Stomach (tissue), 9 donors: ENCODE data around the gene ZMIZ1. TPM values are rescaled to one million over a fixed set of nuclear protein-coding genes. Genes with fewer than 3 reads are reported as not detected.
A peak's percentile ranks its signal among the peaks of the same experiment; 100 is the strongest.

Experiments used
- DNase-seq, 2 donors: peaks; one replicate each; pipeline versions ENCODE4 v3.0.0 to v3.0.0-alpha.2; 2013 to 2019
- H3K27ac ChIP-seq, 5 donors: fragments of 200-600 bp in 4 of 5; sonication (generic) in 4 of 5; one replicate each; pipeline ENCODE4 v1.5.1; 2013 to 2019; ENCODE audit warnings: mild to moderate bottlenecking in 1 of 5, moderate library complexity in 1 of 5
- H3K27me3 ChIP-seq, 3 donors: fragments of 200-600 bp; sonication (generic); one replicate each; pipeline ENCODE4 v1.5.1; 2017 to 2019; ENCODE audit warnings: mixed run types in 1 of 3
- H3K36me3 ChIP-seq, 4 donors: fragments of 200-600 bp; sonication (generic); 1 replicate in 3 of 4; 2 replicates in 1 of 4; pipeline ENCODE4 v1.5.1; 2016 to 2019
- H3K4me1 ChIP-seq, 4 donors: fragments of 200-600 bp; sonication (generic); one replicate each; pipeline ENCODE4 v1.5.1; 2016 to 2019
- H3K4me3 ChIP-seq, 4 donors: fragments of 200-600 bp; sonication (generic) in 3 of 4; one replicate each; pipeline ENCODE4 v1.5.1; 2016 to 2019; ENCODE audit warnings: mild to moderate bottlenecking in 1 of 4
- H3K9me3 ChIP-seq, 4 donors: fragments of 200-600 bp; sonication (generic); one replicate each; pipeline ENCODE4 v1.5.1; 2016 to 2019
- EP300 ChIP-seq: sonication (generic); formaldehyde crosslinking; IDR thresholded peaks from one replicate; pipeline ENCODE4 v1.6.1; 2017; ENCODE audit warnings: antibody characterized with exemption
- POLR2A ChIP-seq, 4 donors: fragments of 450-650 bp; IDR thresholded peaks; one replicate each; pipeline ENCODE4 v1.6.1; 2016; ENCODE audit warnings: antibody characterized with exemption in 4 of 4, control low read depth in 2 of 4, mild to moderate bottlenecking in 1 of 4, moderate library complexity in 1 of 4
- POLR2AphosphoS5 ChIP-seq, 3 donors: sonication (generic); formaldehyde crosslinking; IDR thresholded peaks; one replicate each; pipeline ENCODE4 v1.6.1; 2016; ENCODE audit warnings: antibody characterized with exemption in 3 of 3
- WGBS, 5 donors: extraction: QIAGEN DNeasy Blood & Tissue Kit in 3 of 5; methylation state at CpG; one replicate each; pipeline versions ENCODE4 v1.1.5 to v1.1.7; 2013 to 2018; 5-methylcytosine and 5-hydroxymethylcytosine counted together
- intact Hi-C: fragments of 100-400 bp; cut with DNase I; formaldehyde crosslinking; loops from one replicate; pipeline ENCODE4 v1.15.1; 2023; ENCODE audit warnings: low total_unique reads
- polyA plus RNA-seq, 3 donors: library from polyadenylated mRNA; stranded (reverse); fragments of 200-250 nt; gene quantifications; one replicate each; pipeline ENCODE4 v1.2.3, GENCODE V29; 2013
- total RNA-seq, 5 donors: library from RNA; depleted of rRNA; stranded (reverse); fragments of >200 nt; gene quantifications; one replicate each; pipeline versions ENCODE4 v1.1.0 to v1.2.3, GENCODE V29; 2014 to 2016
- TF ChIP-seq, protein P1 (sequence below), 7 experiments: fragments of 450-650 bp in 4 of 7; fragments of 200-600 bp in 3 of 7; sonication (generic) in 3 of 7; IDR thresholded peaks; one replicate each; pipeline ENCODE4 v1.5.1; 2016 to 2019; ENCODE audit warnings: antibody characterized with exemption in 7 of 7, control low read depth in 2 of 7, mild to moderate bottlenecking in 1 of 7
- donor health status: healthy with polysubstance abuse.
- donor health status: Bipolar disorder and iron deficiency.
- donor health status: healthy.

Gene ZMIZ1
- total and polyA plus RNA-seq, 8 donors = 17.7 to 103 (median 26.3) TPM

DNA sequence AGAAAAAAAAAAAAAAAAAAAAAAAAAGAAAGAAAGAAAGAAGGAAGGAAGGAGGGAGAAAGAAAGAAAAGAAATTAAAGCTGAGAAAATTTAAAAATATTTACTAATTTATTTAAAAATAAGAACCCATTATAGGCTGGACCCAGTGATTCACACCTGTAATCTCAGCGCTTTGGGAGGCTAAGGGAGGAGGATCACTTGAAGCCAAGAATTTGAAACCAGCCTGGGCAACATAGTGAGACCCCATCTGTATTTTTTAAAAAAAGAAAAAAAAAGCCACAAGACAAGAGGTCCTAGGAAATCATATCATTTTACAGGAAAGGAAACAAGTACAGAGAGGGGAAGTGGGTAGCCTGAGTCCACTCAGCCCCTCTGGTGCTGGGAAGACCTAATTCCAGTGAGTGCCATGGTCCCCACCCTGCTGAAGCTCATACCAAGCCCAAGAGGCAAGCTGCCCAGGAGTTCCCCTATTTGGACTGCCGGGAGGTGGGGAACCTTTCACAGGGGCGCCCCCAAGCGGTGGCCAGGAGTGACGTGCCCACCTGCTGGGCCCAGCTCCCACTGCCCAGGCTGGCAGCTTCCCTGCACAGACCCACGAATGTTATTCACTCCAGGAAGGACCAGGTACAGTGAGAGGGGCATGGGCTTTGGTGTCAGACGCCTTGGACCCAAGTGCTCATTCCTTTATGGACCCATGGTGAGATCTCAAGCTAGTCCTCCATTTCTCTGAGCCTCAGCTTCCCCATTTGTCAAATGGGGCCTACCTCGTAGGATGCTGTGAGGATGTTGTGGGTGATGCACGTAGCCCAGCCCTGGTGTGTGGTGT is 133.6 kb downstream of the ZMIZ1 start:
- no peak for TF ChIP-seq EP300
- TF ChIP-seq, protein P1, sequence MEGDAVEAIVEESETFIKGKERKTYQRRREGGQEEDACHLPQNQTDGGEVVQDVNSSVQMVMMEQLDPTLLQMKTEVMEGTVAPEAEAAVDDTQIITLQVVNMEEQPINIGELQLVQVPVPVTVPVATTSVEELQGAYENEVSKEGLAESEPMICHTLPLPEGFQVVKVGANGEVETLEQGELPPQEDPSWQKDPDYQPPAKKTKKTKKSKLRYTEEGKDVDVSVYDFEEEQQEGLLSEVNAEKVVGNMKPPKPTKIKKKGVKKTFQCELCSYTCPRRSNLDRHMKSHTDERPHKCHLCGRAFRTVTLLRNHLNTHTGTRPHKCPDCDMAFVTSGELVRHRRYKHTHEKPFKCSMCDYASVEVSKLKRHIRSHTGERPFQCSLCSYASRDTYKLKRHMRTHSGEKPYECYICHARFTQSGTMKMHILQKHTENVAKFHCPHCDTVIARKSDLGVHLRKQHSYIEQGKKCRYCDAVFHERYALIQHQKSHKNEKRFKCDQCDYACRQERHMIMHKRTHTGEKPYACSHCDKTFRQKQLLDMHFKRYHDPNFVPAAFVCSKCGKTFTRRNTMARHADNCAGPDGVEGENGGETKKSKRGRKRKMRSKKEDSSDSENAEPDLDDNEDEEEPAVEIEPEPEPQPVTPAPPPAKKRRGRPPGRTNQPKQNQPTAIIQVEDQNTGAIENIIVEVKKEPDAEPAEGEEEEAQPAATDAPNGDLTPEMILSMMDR (IDR thresholded peaks at IDR 0.05) = peak in 2 of 7 experiments; percentile 19 to 23
- no peak for TF ChIP-seq POLR2AphosphoS5 (IDR thresholded peaks at IDR 0.05)
- TF ChIP-seq POLR2A (IDR thresholded peaks at IDR 0.05) = no peak
- no peak overlapping the region for H3K4me3 ChIP-seq
- H3K27me3 ChIP-seq = no peaks in the 10 kb centered on the region
- H3K27ac ChIP-seq = peak overlapping the region in 3 of 5 donors; percentile 7 to 34 (median 27)
- H3K9me3 ChIP-seq = no peaks in the 10 kb centered on the region
- H3K36me3 ChIP-seq = peaks cover 45 to 70% (median 68%) of the 10 kb centered on the region in 4 donors
- peaks cover 4 to 27% (median 14%) of the 10 kb centered on the region in 4 donors for H3K4me1 ChIP-seq
- intact Hi-C loops = no loop called here
- DNase-seq = peak; percentile 49 to 73
- 52 to 94% (median 58%) methylated on average over 3 to 9 of the region's 9 CpGs for WGBS, 5 donors

DNA sequence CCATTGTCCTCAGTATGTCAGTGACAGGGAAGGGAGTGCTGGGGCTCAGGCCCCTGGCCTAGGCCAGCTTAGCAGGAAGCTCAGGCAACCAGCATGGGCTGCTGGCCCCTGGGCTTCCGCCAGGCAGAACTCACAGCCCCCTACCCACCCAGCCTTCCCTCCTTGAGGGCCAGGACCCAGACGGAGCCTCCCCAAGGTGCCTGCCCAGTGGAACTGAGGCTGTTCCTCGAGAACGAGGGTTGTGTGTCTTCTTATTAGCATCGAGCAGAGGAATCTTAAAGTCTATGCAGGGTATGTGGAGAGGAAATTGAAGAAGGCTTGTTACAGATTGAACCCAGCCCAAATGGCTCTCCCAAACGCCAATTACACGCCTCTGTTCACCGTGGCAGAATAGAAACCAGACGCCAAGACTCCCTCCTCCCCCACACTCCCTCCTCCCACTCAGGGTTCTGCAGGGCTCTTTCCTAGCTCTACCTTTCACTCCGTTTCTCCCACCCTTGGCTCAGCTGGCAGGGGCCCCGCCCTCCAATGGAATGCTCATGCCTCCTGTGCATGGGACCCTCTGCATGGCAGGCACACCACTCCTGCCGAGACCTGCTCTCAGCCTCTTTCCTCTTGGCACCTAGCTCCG is 134.4 kb downstream of the ZMIZ1 start:
- intact Hi-C loops = no loop called here
- no peak overlapping the region for H3K4me3 ChIP-seq
- WGBS, 5 donors = 53 to 64% (median 55%) methylated on average over 9 to 13 of the region's 13 CpGs
- H3K9me3 ChIP-seq = no peaks in the 10 kb centered on the region
- peaks cover 49 to 77% (median 74%) of the 10 kb centered on the region in 4 donors for H3K36me3 ChIP-seq
- TF ChIP-seq, protein P1 (IDR thresholded peaks at IDR 0.05) = no peak
- TF ChIP-seq POLR2AphosphoS5 (IDR thresholded peaks at IDR 0.05) = no peak
- H3K4me1 ChIP-seq = peaks cover 4 to 27% (median 14%) of the 10 kb centered on the region in 4 donors
- DNase-seq = peak in 1 of 2 donors; percentile 55
- peak overlapping the region in 3 of 5 donors; percentile 7 to 34 (median 27) for H3K27ac ChIP-seq
- no peaks in the 10 kb centered on the region for H3K27me3 ChIP-seq

DNA sequence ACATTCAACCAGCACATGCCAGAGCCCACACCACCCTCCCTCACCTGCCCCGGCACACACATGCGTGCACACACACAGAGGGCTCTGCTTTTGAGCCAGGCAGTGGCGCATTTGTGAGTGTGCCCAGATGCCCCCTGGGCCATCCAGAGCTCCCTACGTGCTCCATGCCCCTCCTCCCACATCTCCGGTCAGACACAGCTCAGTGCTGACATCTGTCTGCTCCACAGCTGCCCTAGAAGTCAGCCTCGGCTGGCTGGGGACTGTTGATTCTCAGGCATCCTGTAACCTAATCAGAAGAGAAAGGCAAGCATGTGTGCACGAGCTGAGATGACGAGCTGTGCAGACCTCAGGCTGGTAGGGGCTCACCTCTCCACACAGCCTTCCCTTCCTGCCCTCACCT is 135.1 kb downstream of the ZMIZ1 start:
- Histone ChIP-seq H3K27me3 (no peaks in the 10 kb centered on the region), H3K9me3 (no peaks in the 10 kb centered on the region), H3K4me3 (no peak overlapping the region), H3K4me1 (peaks cover 4 to 27% (median 14%) of the 10 kb centered on the region in 4 donors), H3K27ac (no peak overlapping the region), H3K36me3 (peaks cover 56 to 84% (median 79%) of the 10 kb centered on the region in 4 donors)
- 69 to 76% (median 70%) methylated on average over 8 of the region's 8 CpGs for WGBS, 5 donors
- DNase-seq = peak in 1 of 2 donors; percentile 71
- TF ChIP-seq POLR2AphosphoS5 (IDR thresholded peaks at IDR 0.05) = no peak
- TF ChIP-seq, protein P1 (IDR thresholded peaks at IDR 0.05) = no peak
- intact Hi-C loops = no loop called here

DNA sequence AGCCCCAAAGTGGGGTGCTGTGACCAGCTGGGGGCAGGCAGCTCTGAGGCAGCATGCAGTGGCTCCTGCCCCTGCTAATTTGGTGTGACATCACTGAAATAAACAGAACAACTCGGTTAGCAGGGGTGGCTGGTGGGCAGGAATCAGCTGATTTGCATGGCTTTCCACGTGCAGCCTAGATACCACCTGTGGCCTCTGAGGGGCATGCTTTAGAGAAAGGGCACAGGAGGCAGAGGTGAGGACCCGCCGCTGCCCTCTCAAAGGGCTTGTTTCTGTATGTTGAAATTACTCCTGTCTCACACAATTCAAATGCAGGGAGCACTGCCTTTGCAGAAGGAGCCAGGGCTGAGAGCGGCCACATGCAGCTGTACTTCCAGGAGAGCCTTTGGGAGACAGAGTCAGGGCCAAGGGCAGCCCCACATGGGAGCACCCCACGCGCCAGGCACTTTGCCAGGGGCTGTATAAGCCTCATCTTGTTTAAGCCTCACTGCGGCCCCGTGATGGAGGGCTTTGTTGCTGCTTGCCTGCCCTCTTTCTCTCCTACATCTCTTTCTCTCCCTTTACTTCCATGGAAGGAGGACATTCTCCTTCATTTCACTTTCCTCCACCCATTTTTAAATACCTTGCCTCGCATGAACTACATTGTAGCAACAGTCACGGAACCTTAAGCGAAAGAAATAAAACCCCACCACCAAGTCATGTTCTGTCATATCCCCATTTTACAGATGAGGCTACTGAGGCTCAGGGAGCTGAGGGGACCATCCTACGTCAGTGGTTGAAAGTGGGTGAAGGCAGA is 137.7 kb downstream of the ZMIZ1 start:
- H3K27me3 ChIP-seq = no peaks in the 10 kb centered on the region
- WGBS, 5 donors = 73 to 89% (median 85%) methylated on average over 11 to 13 of the region's 13 CpGs
- H3K27ac ChIP-seq = no peak overlapping the region
- H3K4me3 ChIP-seq = no peak overlapping the region
- intact Hi-C loops = no loop called here
- H3K9me3 ChIP-seq = no peaks in the 10 kb centered on the region
- TF ChIP-seq EP300 = no peak
- H3K4me1 ChIP-seq = peaks cover 0 to 27% (median 10%) of the 10 kb centered on the region in 4 donors
- peaks cover 78 to 99% (median 98%) of the 10 kb centered on the region in 4 donors for H3K36me3 ChIP-seq
- DNase-seq = no peak
